ENCODE data around the gene RAD9A. TPM values are rescaled to one million over a fixed set of nuclear protein-coding genes. Genes with fewer than 3 reads are reported as not detected.

Gene RAD9A
- total and polyA plus RNA-seq, 5 donors from 2014 or later = 3.5 to 27.5 (median 6.7) TPM

- H3K9me3 Mint-ChIP-seq = no peaks in the 10 kb centered on the region
- Histone ChIP-seq H3K4me3 (ENCODE audit: low read depth, low read length) (peak overlapping the region; percentile 76), H3K27ac (ENCODE audit: insufficient read depth, low read length, poor library complexity, severe bottlenecking) (peak overlapping the region; percentile 87), H3K9me3 (ENCODE audit: control insufficient read depth in 2 of 2, low read length in 2 of 2) (no peaks in the 10 kb centered on the region), H3K27me3 (ENCODE audit: control insufficient read depth, insufficient read depth, low read length) (no peaks in the 10 kb centered on the region), H3K36me3 (ENCODE audit: control insufficient read depth, insufficient read depth, low read length) (peaks cover 20% of the 10 kb centered on the region), H3K4me1 (ENCODE audit: control insufficient read depth, insufficient read depth, low read length, poor library complexity, severe bottlenecking) (peaks cover 93% of the 10 kb centered on the region)
- H3K4me3 Mint-ChIP-seq = peak overlapping the region; percentile 88 to 99 (median 96)
- peaks cover 6% of the 10 kb centered on the region for H3K27me3 Mint-ChIP-seq
- DNase-seq (no peak), ATAC-seq (ENCODE audit: low read depth in 2 of 2) (no peak)
- H3K27ac Mint-ChIP-seq = peak overlapping the region; percentile 89 to 99 (median 95)
- H3K4me1 Mint-ChIP-seq = peaks cover 15 to 89% (median 44%) of the 10 kb centered on the region in 4 donors
- peaks cover 23% of the 10 kb centered on the region for H3K36me3 Mint-ChIP-seq
Measured at GRCh38 chr11:67407688-67408163, 15.9 kb downstream of the RAD9A start.

- Histone ChIP-seq H3K9me3 (ENCODE audit: control insufficient read depth in 2 of 2, low read length in 2 of 2) (no peaks in the 10 kb centered on the region), H3K4me1 (ENCODE audit: control insufficient read depth, insufficient read depth, low read length, poor library complexity, severe bottlenecking) (peaks cover 93% of the 10 kb centered on the region), H3K27me3 (ENCODE audit: control insufficient read depth, insufficient read depth, low read length) (no peaks in the 10 kb centered on the region), H3K27ac (ENCODE audit: insufficient read depth, low read length, poor library complexity, severe bottlenecking) (peak overlapping the region; percentile 87), H3K4me3 (ENCODE audit: low read depth, low read length) (peak overlapping the region; percentile 76), H3K36me3 (ENCODE audit: control insufficient read depth, insufficient read depth, low read length) (peaks cover 20% of the 10 kb centered on the region)
- Mint-ChIP-seq H3K4me3 (peak overlapping the region; percentile 88 to 99 (median 96)), H3K36me3 (peaks cover 23% of the 10 kb centered on the region), H3K9me3 (no peaks in the 10 kb centered on the region), H3K27ac (peak overlapping the region; percentile 89 to 99 (median 95)), H3K4me1 (peaks cover 15 to 89% (median 47%) of the 10 kb centered on the region in 4 donors), H3K27me3 (peaks cover 1% of the 10 kb centered on the region)
- DNase-seq (peak in 1 of 3 donors; percentile 50), ATAC-seq (ENCODE audit: low read depth in 2 of 2) (peak in 1 of 2 donors; percentile 2)
Measured at GRCh38 chr11:67408437-67409200, 16.8 kb downstream of the RAD9A start.

- Histone ChIP-seq H3K4me1 (ENCODE audit: control insufficient read depth, insufficient read depth, low read length, poor library complexity, severe bottlenecking) (peaks cover 93% of the 10 kb centered on the region), H3K36me3 (ENCODE audit: control insufficient read depth, insufficient read depth, low read length) (peaks cover 20% of the 10 kb centered on the region), H3K4me3 (ENCODE audit: low read depth, low read length) (peak overlapping the region; percentile 57), H3K27me3 (ENCODE audit: control insufficient read depth, insufficient read depth, low read length) (no peaks in the 10 kb centered on the region), H3K27ac (ENCODE audit: insufficient read depth, low read length, poor library complexity, severe bottlenecking) (peak overlapping the region; percentile 87), H3K9me3 (ENCODE audit: control insufficient read depth in 2 of 2, low read length in 2 of 2) (no peaks in the 10 kb centered on the region)
- Mint-ChIP-seq H3K4me1 (peaks cover 15 to 92% (median 47%) of the 10 kb centered on the region in 4 donors), H3K36me3 (peaks cover 23% of the 10 kb centered on the region), H3K27me3 (no peaks in the 10 kb centered on the region), H3K4me3 (peak overlapping the region; percentile 89 to 99 (median 96)), H3K27ac (peak overlapping the region; percentile 89 to 99 (median 95)), H3K9me3 (no peaks in the 10 kb centered on the region)
- ATAC-seq (ENCODE audit: low read depth in 2 of 2) = peak; percentile 84 to 86
- DNase-seq = peak; percentile 57 to 94 (median 84)
Measured at GRCh38 chr11:67409261-67409666, 17.5 kb downstream of the RAD9A start.

GRCh38 chr11:67409781-67410368 lies 18.1 kb downstream of the RAD9A start:
- Histone ChIP-seq H3K4me3 (ENCODE audit: low read depth, low read length) (peak overlapping the region; percentile 57), H3K4me1 (ENCODE audit: control insufficient read depth, insufficient read depth, low read length, poor library complexity, severe bottlenecking) (peaks cover 96% of the 10 kb centered on the region), H3K36me3 (ENCODE audit: control insufficient read depth, insufficient read depth, low read length) (peaks cover 20% of the 10 kb centered on the region), H3K27ac (ENCODE audit: insufficient read depth, low read length, poor library complexity, severe bottlenecking) (peak overlapping the region; percentile 87), H3K9me3 (ENCODE audit: control insufficient read depth in 2 of 2, low read length in 2 of 2) (no peaks in the 10 kb centered on the region), H3K27me3 (ENCODE audit: control insufficient read depth, insufficient read depth, low read length) (no peaks in the 10 kb centered on the region)
- DNase-seq (no peak), ATAC-seq (ENCODE audit: low read depth in 2 of 2) (no peak)
- Mint-ChIP-seq H3K27ac (peak overlapping the region; percentile 94 to 99 (median 95)), H3K9me3 (no peaks in the 10 kb centered on the region), H3K4me3 (peak overlapping the region; percentile 89 to 99 (median 94)), H3K36me3 (peaks cover 20% of the 10 kb centered on the region), H3K4me1 (peaks cover 15 to 93% (median 45%) of the 10 kb centered on the region in 4 donors), H3K27me3 (no peaks in the 10 kb centered on the region)

DNA sequence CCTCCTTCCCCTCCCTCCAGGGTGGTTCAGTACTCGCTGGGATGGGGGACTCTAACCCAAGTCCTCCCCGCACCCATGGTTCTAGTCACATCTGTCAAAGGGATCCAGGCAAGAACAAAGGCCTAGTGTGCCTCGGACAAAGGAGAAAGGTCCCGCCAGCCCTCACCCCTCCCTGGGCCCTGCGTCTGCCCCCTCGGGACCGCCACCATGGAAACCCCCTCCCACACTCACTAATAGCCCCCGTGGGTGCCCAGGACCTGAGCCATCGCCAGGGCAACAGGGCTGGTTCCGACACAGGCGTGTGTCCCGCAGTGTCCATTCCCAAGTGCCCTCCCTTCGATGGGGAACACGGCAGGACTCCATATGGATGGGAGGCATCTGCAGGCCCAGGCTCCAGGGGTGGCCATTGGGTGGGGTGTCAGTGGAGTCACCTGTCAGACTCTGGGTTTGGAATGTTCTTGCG lies 18.6 kb downstream of the RAD9A start:
- peaks cover 96% of the 10 kb centered on the region for H3K4me1 ChIP-seq (ENCODE audit: control insufficient read depth, insufficient read depth, low read length, poor library complexity, severe bottlenecking)
- Mint-ChIP-seq H3K27me3 (no peaks in the 10 kb centered on the region), H3K36me3 (peaks cover 16% of the 10 kb centered on the region), H3K9me3 (no peaks in the 10 kb centered on the region), H3K27ac (peak overlapping the region; percentile 94 to 99 (median 95)), H3K4me3 (peak overlapping the region; percentile 89 to 99 (median 94)), H3K4me1 (peaks cover 15 to 93% (median 46%) of the 10 kb centered on the region in 4 donors)
- H3K9me3 ChIP-seq (ENCODE audit: control insufficient read depth in 2 of 2, low read length in 2 of 2) = no peaks in the 10 kb centered on the region
- peak overlapping the region; percentile 87 for H3K27ac ChIP-seq (ENCODE audit: insufficient read depth, low read length, poor library complexity, severe bottlenecking)
- no peak for DNase-seq
- no peak for ATAC-seq (ENCODE audit: low read depth in 2 of 2)
- no peak overlapping the region for H3K4me3 ChIP-seq (ENCODE audit: low read depth, low read length)
- H3K27me3 ChIP-seq (ENCODE audit: control insufficient read depth, insufficient read depth, low read length) = no peaks in the 10 kb centered on the region
- H3K36me3 ChIP-seq (ENCODE audit: control insufficient read depth, insufficient read depth, low read length) = peaks cover 20% of the 10 kb centered on the region

GRCh38 chr11:67410984-67411784 lies 19.4 kb downstream of the RAD9A start:
- Histone ChIP-seq H3K4me1 (ENCODE audit: control insufficient read depth, insufficient read depth, low read length, poor library complexity, severe bottlenecking) (peaks cover 93% of the 10 kb centered on the region), H3K9me3 (ENCODE audit: control insufficient read depth in 2 of 2, low read length in 2 of 2) (no peaks in the 10 kb centered on the region), H3K27ac (ENCODE audit: insufficient read depth, low read length, poor library complexity, severe bottlenecking) (peak overlapping the region; percentile 57), H3K27me3 (ENCODE audit: control insufficient read depth, insufficient read depth, low read length) (no peaks in the 10 kb centered on the region), H3K36me3 (ENCODE audit: control insufficient read depth, insufficient read depth, low read length) (peaks cover 15% of the 10 kb centered on the region), H3K4me3 (ENCODE audit: low read depth, low read length) (no peak overlapping the region)
- peak overlapping the region; percentile 25 to 95 (median 92) for H3K27ac Mint-ChIP-seq
- peaks cover 15 to 88% (median 46%) of the 10 kb centered on the region in 4 donors for H3K4me1 Mint-ChIP-seq
- H3K9me3 Mint-ChIP-seq = no peaks in the 10 kb centered on the region
- peaks cover 15% of the 10 kb centered on the region for H3K36me3 Mint-ChIP-seq
- H3K27me3 Mint-ChIP-seq = no peaks in the 10 kb centered on the region
- no peak for DNase-seq
- H3K4me3 Mint-ChIP-seq = peak overlapping the region; percentile 55 to 99 (median 94)
- no peak for ATAC-seq (ENCODE audit: low read depth in 2 of 2)

DNA sequence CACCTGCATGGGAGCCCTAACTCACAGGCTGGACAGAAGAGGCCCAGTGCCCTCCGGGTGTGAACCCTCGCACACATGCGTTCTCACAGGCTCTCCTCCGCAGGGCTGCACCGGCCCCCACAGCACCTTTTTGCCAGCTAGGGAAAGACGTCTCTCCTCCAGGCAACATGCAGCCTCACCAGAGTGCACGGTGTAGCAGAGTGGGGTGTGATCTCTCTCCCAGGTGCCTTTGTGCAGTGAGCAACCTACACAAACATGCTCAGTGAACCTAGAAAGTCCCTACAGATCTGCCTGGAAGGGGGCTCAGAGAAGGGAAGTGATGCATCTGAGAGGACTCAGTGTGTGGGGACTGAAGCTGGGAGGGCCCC lies 20.0 kb downstream of the RAD9A start:
- H3K36me3 ChIP-seq (ENCODE audit: control insufficient read depth, insufficient read depth, low read length) = peaks cover 12% of the 10 kb centered on the region
- Mint-ChIP-seq H3K36me3 (peaks cover 15% of the 10 kb centered on the region), H3K27me3 (no peaks in the 10 kb centered on the region), H3K27ac (peak overlapping the region in 2 of 3 donors; percentile 92 to 95), H3K9me3 (no peaks in the 10 kb centered on the region), H3K4me3 (peak overlapping the region in 3 of 4 donors; percentile 36 to 97 (median 43)), H3K4me1 (peaks cover 18 to 90% (median 48%) of the 10 kb centered on the region in 4 donors)
- no peak for ATAC-seq (ENCODE audit: low read depth in 2 of 2)
- peaks cover 93% of the 10 kb centered on the region for H3K4me1 ChIP-seq (ENCODE audit: control insufficient read depth, insufficient read depth, low read length, poor library complexity, severe bottlenecking)
- H3K27me3 ChIP-seq (ENCODE audit: control insufficient read depth, insufficient read depth, low read length) = no peaks in the 10 kb centered on the region
- DNase-seq = no peak
- no peaks in the 10 kb centered on the region for H3K9me3 ChIP-seq (ENCODE audit: control insufficient read depth in 2 of 2, low read length in 2 of 2)
- peak overlapping the region; percentile 57 for H3K27ac ChIP-seq (ENCODE audit: insufficient read depth, low read length, poor library complexity, severe bottlenecking)
- H3K4me3 ChIP-seq (ENCODE audit: low read depth, low read length) = no peak overlapping the region

All from CD4-positive, CD25-positive, alpha-beta regulatory T cell (primary cell).